ENCODE results near the gene PSEN1. TPM values are rescaled to one million over a fixed set of nuclear protein-coding genes. Genes with fewer than 3 reads are reported as not detected.
A peak's percentile ranks its signal among the peaks of the same experiment; 100 is the strongest.

Gene PSEN1
- 10 to 100 TPM; 21.4 to 49.0 (median 24.5) TPM for total RNA-seq

- ATAC-seq: peak; percentile 94 to 95
- in situ Hi-C loops (cut with MboI; ENCODE audit: low sequenced_read_pairs in 4 of 4): no loop called here
- H3K9me3 ChIP-seq: no peaks in the 10 kb centered on the region
- H3K27me3 ChIP-seq: no peaks in the 10 kb centered on the region
- DNase-seq: peak; percentile 86 to 90
- intact Hi-C loops (cut with DNase I; ENCODE audit: low total_unique reads): loop anchor here (1.0 kb wide), 1 partner anchor 78 kb away; the partner anchor contains the start of gene RBM25
- no peaks in the 10 kb centered on the region for H3K36me3 ChIP-seq
- TF ChIP-seq CTCF (IDR thresholded peaks at IDR 0.05 in 4 of 5, conservative IDR thresholded peaks at IDR 0.05 in 1 of 5): no peak
- TF ChIP-seq POLR2A (IDR thresholded peaks at IDR 0.05): peak; percentile 82 to 83
- peak within 1 kb of the TSS; percentile 73 to 91 (median 84) for H3K4me3 ChIP-seq
- peaks cover 9 to 12% of the 10 kb centered on the region in 2 donors for H3K4me1 ChIP-seq
- H3K27ac ChIP-seq: peak within 1 kb of the TSS; percentile 89 to 91 (median 90)
Observed at GRCh38 chr14:73136387-73137225, at the start of gene PSEN1. Gene PSEN1, plus strand, starts transcription at chr14:73136507. Its CDS starts 11,513 bp downstream, at chr14:73148020.

GRCh38 chr14:73091044-73091443 is 45.3 kb upstream of the PSEN1 start:
- intact Hi-C loops (cut with DNase I; ENCODE audit: low total_unique reads) (no loop called here), in situ Hi-C loops (cut with MboI; ENCODE audit: low sequenced_read_pairs in 4 of 4) (no loop called here)
- Histone ChIP-seq H3K27ac (no peak overlapping the region), H3K4me1 (no peaks in the 10 kb centered on the region), H3K4me3 (no peak overlapping the region), H3K27me3 (no peaks in the 10 kb centered on the region), H3K9me3 (no peaks in the 10 kb centered on the region), H3K36me3 (peaks cover 2 to 51% of the 10 kb centered on the region in 2 donors)
- ATAC-seq: no peak
- DNase-seq: no peak
- no peak for TF ChIP-seq CTCF (IDR thresholded peaks at IDR 0.05 in 4 of 5, conservative IDR thresholded peaks at IDR 0.05 in 1 of 5)

DNA sequence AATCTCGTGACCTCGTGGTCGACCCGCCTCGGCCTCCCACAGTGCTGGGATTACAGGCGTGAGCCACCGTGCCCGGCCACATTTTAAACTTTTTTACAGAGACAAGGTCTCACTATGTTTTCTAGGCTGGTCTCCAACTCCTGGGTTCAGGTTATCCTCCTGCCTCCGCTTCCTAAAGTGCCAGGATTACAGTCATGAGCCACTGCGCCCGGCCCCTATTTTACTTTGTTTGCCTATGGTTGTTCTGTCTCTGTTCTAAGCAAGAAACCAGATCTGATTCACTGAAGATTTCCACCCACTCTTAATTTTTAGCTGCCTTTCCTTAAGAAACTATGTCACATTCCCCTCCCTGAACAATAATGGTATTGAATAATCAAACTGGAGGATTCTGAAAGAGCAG is 38.9 kb upstream of the PSEN1 start:
- DNase-seq: no peak
- H3K4me1 ChIP-seq: no peaks in the 10 kb centered on the region
- H3K4me3 ChIP-seq: no peak overlapping the region
- no peaks in the 10 kb centered on the region for H3K27me3 ChIP-seq
- H3K36me3 ChIP-seq: peaks cover 0 to 41% of the 10 kb centered on the region in 2 donors
- H3K27ac ChIP-seq: no peak overlapping the region
- no peak for ATAC-seq
- no peaks in the 10 kb centered on the region for H3K9me3 ChIP-seq
- in situ Hi-C loops (cut with MboI; ENCODE audit: low sequenced_read_pairs in 4 of 4) (no loop called here), intact Hi-C loops (cut with DNase I; ENCODE audit: low total_unique reads) (no loop called here)
- no peak for TF ChIP-seq POLR2A (IDR thresholded peaks at IDR 0.05)
- TF ChIP-seq CTCF (IDR thresholded peaks at IDR 0.05 in 4 of 5, conservative IDR thresholded peaks at IDR 0.05 in 1 of 5): no peak

DNA sequence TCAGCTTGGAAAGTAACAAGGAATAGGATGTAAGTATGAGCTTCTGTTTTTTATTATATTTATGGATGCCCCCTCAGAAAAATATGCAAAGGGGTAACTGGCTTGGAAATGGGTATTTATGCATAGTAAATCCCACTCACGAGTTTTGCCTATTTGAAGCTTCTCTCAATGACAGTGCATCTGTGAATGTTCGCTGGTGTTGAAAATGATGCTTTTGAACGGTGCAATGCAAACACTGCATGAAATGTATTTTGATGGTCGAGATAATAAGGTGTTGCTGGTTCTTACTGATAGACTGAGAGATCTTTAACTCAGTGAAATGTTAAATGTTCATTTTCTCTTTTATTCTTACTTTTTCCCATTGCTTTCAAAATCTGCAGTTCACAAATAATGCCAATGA is 36.0 kb upstream of the PSEN1 start:
- no peaks in the 10 kb centered on the region for H3K9me3 ChIP-seq
- in situ Hi-C loops (cut with MboI; ENCODE audit: low sequenced_read_pairs in 4 of 4): no loop called here
- no peak overlapping the region for H3K27ac ChIP-seq
- no peak overlapping the region for H3K4me3 ChIP-seq
- no peaks in the 10 kb centered on the region for H3K4me1 ChIP-seq
- no peak for TF ChIP-seq CTCF (IDR thresholded peaks at IDR 0.05 in 4 of 5, conservative IDR thresholded peaks at IDR 0.05 in 1 of 5)
- no peak for TF ChIP-seq POLR2A (IDR thresholded peaks at IDR 0.05)
- DNase-seq: no peak
- peaks cover 0 to 67% of the 10 kb centered on the region in 2 donors for H3K36me3 ChIP-seq
- H3K27me3 ChIP-seq: no peaks in the 10 kb centered on the region
- no peak for ATAC-seq
- intact Hi-C loops (cut with DNase I; ENCODE audit: low total_unique reads): no loop called here
